Colonic mucosa (tissue), 4 donors: Measurements from ENCODE around the gene TNIP1. TPM values are rescaled to one million over a fixed set of nuclear protein-coding genes. Genes with fewer than 3 reads are reported as not detected.
A peak's percentile ranks its signal among the peaks of the same experiment; 100 is the strongest.

ENCODE experiments used
- DNase-seq: peaks from one replicate; pipeline ENCODE4 v3.0.0-alpha.2; 2020
- H3K27ac ChIP-seq: fragments of 200-600 bp; one replicate; pipeline ENCODE4 v1.8.0; 2021
- H3K27me3 ChIP-seq: fragments of 200-600 bp; one replicate; pipeline ENCODE4 v1.8.0; 2021
- H3K36me3 ChIP-seq: fragments of 200-600 bp; one replicate; pipeline ENCODE4 v1.8.0; 2021
- H3K4me1 ChIP-seq: fragments of 200-600 bp; one replicate; pipeline ENCODE4 v1.8.0; 2021; ENCODE audit warnings: mild to moderate bottlenecking
- H3K4me3 ChIP-seq: fragments of 200-600 bp; one replicate; pipeline ENCODE4 v1.8.0; 2021
- H3K9ac ChIP-seq, 2 donors: one replicate each; pipeline ENCODE4 v1.7.0; 2013; ENCODE audit warnings: control low read depth in 2 of 2, low read depth in 2 of 2, low read length in 2 of 2
- H3K9me3 ChIP-seq: fragments of 200-600 bp; one replicate; pipeline ENCODE4 v1.8.0; 2021
- CTCF ChIP-seq: fragments of 200-600 bp; IDR thresholded peaks from one replicate; pipeline ENCODE4 v1.8.0; 2022; ENCODE audit warnings: antibody characterized with exemption, mild to moderate bottlenecking
- intact Hi-C: fragments of 100-400 bp; cut with DNase I; formaldehyde crosslinking; loops from one replicate; pipeline ENCODE4 v1.14.1; 2022
- total RNA-seq, 2 donors: library from RNA; stranded (reverse); fragmentation: NEBNext Ultra II Directional in 1 of 2; extraction: Animal tissue kit (Norgen Biotek cat#: 25700) in 1 of 2; gene quantifications; one replicate each; pipeline ENCODE4 v1.2.1, GENCODE V29; 2021
- donor health status: healthy.
- donor health status: DM: no; HTN: no; CAD: no.
- donor health status: DM: no; HTN: no; CAD: no.

Gene TNIP1
- total RNA-seq, 2 donors from 2014 or later = 153 to 220 TPM

GRCh38 chr5:151052836-151053235 lies 28.0 kb downstream of the TNIP1 start:
- DNase-seq = no peak
- peaks cover 15% of the 10 kb centered on the region for H3K36me3 ChIP-seq
- intact Hi-C loops = loop anchor here (5.0 kb wide), 1 partner anchor 109 kb away; no protein-coding TSS in a partner anchor
- no peak overlapping the region for H3K27ac ChIP-seq
- peaks cover 4% of the 10 kb centered on the region for H3K4me1 ChIP-seq
- H3K9ac ChIP-seq = no peak overlapping the region
- no peak for TF ChIP-seq CTCF
- no peak overlapping the region for H3K4me3 ChIP-seq
- no peaks in the 10 kb centered on the region for H3K9me3 ChIP-seq
- no peaks in the 10 kb centered on the region for H3K27me3 ChIP-seq

GRCh38 chr5:151051931-151052608 lies 28.8 kb downstream of the TNIP1 start:
- no peak for TF ChIP-seq CTCF
- Histone ChIP-seq H3K9ac (peak overlapping the region in 1 of 2 donors; percentile 38), H3K36me3 (peaks cover 20% of the 10 kb centered on the region)

GRCh38 chr5:151051066-151051930 lies 29.5 kb downstream of the TNIP1 start:
- no peak overlapping the region for H3K27ac ChIP-seq
- TF ChIP-seq CTCF = peak; percentile 77
- H3K9ac ChIP-seq = no peak overlapping the region
- DNase-seq = peak; percentile 84
- intact Hi-C loops = loop anchor here (1.0 to 5.0 kb wide), 2 partner anchors 64 to 111 kb away; no protein-coding TSS in a partner anchor
- peaks cover 4% of the 10 kb centered on the region for H3K4me1 ChIP-seq
- no peaks in the 10 kb centered on the region for H3K9me3 ChIP-seq
- no peak overlapping the region for H3K4me3 ChIP-seq
- peaks cover 14% of the 10 kb centered on the region for H3K36me3 ChIP-seq
- H3K27me3 ChIP-seq = no peaks in the 10 kb centered on the region

More at GRCh38 chr5:151051931-151052608, 28.8 kb downstream of the TNIP1 start:
- Histone ChIP-seq H3K9me3 (no peaks in the 10 kb centered on the region), H3K4me1 (peaks cover 4% of the 10 kb centered on the region), H3K27ac (no peak overlapping the region), H3K27me3 (no peaks in the 10 kb centered on the region), H3K4me3 (no peak overlapping the region)
- intact Hi-C loops = loop anchor here (1.0 to 5.0 kb wide), 2 partner anchors 63 to 110 kb away; no protein-coding TSS in a partner anchor
- no peak for DNase-seq

- H3K9me3 ChIP-seq = no peaks in the 10 kb centered on the region
- H3K4me3 ChIP-seq = no peak overlapping the region
- H3K36me3 ChIP-seq = peaks cover 26% of the 10 kb centered on the region
- H3K27ac ChIP-seq = no peak overlapping the region
- no peak for DNase-seq
- H3K4me1 ChIP-seq = no peaks in the 10 kb centered on the region
- intact Hi-C loops = loop anchor here (5.0 kb wide), 1 partner anchor 46 kb away; no protein-coding TSS in a partner anchor
- H3K27me3 ChIP-seq = no peaks in the 10 kb centered on the region
- H3K9ac ChIP-seq = no peak overlapping the region
- TF ChIP-seq CTCF = no peak
Observed at GRCh38 chr5:151048526-151048925, 32.3 kb downstream of the TNIP1 start.

GRCh38 chr5:151047814-151048425 lies 32.9 kb downstream of the TNIP1 start:
- peak; percentile 73 for TF ChIP-seq CTCF
- no peak overlapping the region for H3K4me3 ChIP-seq
- H3K9me3 ChIP-seq = no peaks in the 10 kb centered on the region
- intact Hi-C loops = loop anchor here (5.0 kb wide), 1 partner anchor 46 kb away; no protein-coding TSS in a partner anchor
- no peaks in the 10 kb centered on the region for H3K27me3 ChIP-seq
- H3K27ac ChIP-seq = no peak overlapping the region
- H3K9ac ChIP-seq = no peak overlapping the region
- no peak for DNase-seq
- no peaks in the 10 kb centered on the region for H3K4me1 ChIP-seq
- H3K36me3 ChIP-seq = peaks cover 27% of the 10 kb centered on the region
